OCI-LY7 (cell line): ENCODE data around the gene NGB.

Experiments used
- CTCF ChIP-seq: fragments of 200-600 bp; sonication (generic); conservative IDR thresholded peaks from 2 replicates; pipeline ENCODE4 v1.5.1; 2014; ENCODE audit warnings: mild to moderate bottlenecking, antibody characterized with exemption, low read length, moderate library complexity, mixed read lengths
- EZH2phosphoT487 ChIP-seq: fragments of 200-600 bp; sonication (generic); IDR thresholded peaks from 2 replicates; pipeline ENCODE4 v1.6.1; 2018; ENCODE audit warnings: low read depth, borderline replicate concordance, mild to moderate bottlenecking, mixed run types, antibody characterized with exemption, low read length, moderate library complexity, mixed read lengths

GRCh38 chr14:77299771-77300170 lies 28.8 kb upstream of the NGB start:
- TF ChIP-seq EZH2phosphoT487 (no peak), CTCF (no peak)
